Right lobe of liver (tissue), 6 donors: Measurements from ENCODE around the gene LGR5. TPM values are rescaled to one million over a fixed set of nuclear protein-coding genes. Genes with fewer than 3 reads are reported as not detected.

ENCODE experiments used
- ATAC-seq, 4 donors: fragments of 200-7000 bp; cut with Tn5 transposase; one replicate each; pipeline ENCODE4 v1.9.1; 2020; ENCODE audit warnings: mild to moderate bottlenecking in 4 of 4, moderate library complexity in 4 of 4
- DNase-seq, 3 donors: peaks; one replicate each; pipeline ENCODE4 v3.0.0-alpha.2; 2020
- H3K27ac ChIP-seq, 3 donors: fragments of 200-600 bp; one replicate each; pipeline ENCODE4 v1.8.0; 2022
- H3K27me3 ChIP-seq, 2 donors: fragments of 200-600 bp; one replicate each; pipeline ENCODE4 v1.8.0; 2022
- H3K36me3 ChIP-seq, 4 donors: fragments of 200-600 bp; sonication (generic) in 1 of 4; one replicate each; pipeline versions ENCODE4 v1.5.1 to v1.8.0; 2017 to 2022; ENCODE audit warnings: control low read depth in 1 of 4
- H3K4me1 ChIP-seq, 4 donors: fragments of 200-600 bp; sonication (generic) in 1 of 4; one replicate each; pipeline versions ENCODE4 v1.5.1 to v1.8.0; 2017 to 2022; ENCODE audit warnings: control low read depth in 1 of 4
- H3K4me3 ChIP-seq, 3 donors: fragments of 200-600 bp; one replicate each; pipeline ENCODE4 v1.8.0; 2022
- H3K9me3 ChIP-seq, 4 donors: fragments of 200-600 bp; sonication (generic) in 1 of 4; one replicate each; pipeline versions ENCODE4 v1.5.1 to v1.8.0; 2017 to 2022; ENCODE audit warnings: control low read depth in 1 of 4
- POLR2A ChIP-seq: fragments of 450-650 bp; IDR thresholded peaks from one replicate; pipeline ENCODE4 v1.6.1; 2017; ENCODE audit warnings: antibody characterized with exemption, mild to moderate bottlenecking
- WGBS: methylation state at CpG from one replicate; pipeline ENCODE4 v1.1.6; 2018; ENCODE audit warnings: low coverage, low lambda C conversion rate; ENCODE audit not compliant: insufficient coverage; ENCODE audit errors: missing lambda C conversion rate; 5-methylcytosine and 5-hydroxymethylcytosine counted together
- intact Hi-C, 2 donors: fragments of 100-400 bp; cut with DNase I; formaldehyde crosslinking; loops; one replicate each; pipeline versions ENCODE4 v1.11.2 to v1.14.1; 2022
- total RNA-seq, 6 experiments: library from RNA; depleted of rRNA in 2 of 6; stranded (reverse); fragments of >200 nt in 2 of 6; fragmentation: NEBNext Ultra II Directional in 3 of 6; extraction: Animal tissue kit (Norgen Biotek cat#: 25700) in 3 of 6; gene quantifications; one replicate each; pipeline versions ENCODE4 v1.1.0 to v1.2.4, GENCODE V29; 2016 to 2023
- TF ChIP-seq, protein P1 (sequence below), 4 donors: fragments of 200-600 bp in 3 of 4; fragments of 450-650 bp in 1 of 4; IDR thresholded peaks; one replicate each; pipeline versions ENCODE4 v1.5.1 to v1.8.0; 2016 to 2022; ENCODE audit warnings: antibody characterized with exemption in 4 of 4, mild to moderate bottlenecking in 2 of 4
- donor health status: DM: no; HTN: yes; CAD: no.
- donor health status: DM: no; HTN: no; CAD: no.
- donor health status: DM: no; HTN: no; CAD: no.
- donor health status: DM: no; HTN: yes; CAD: no.
- donor health status: DM: no; HTN: yes; CAD: no.

Gene LGR5
- total RNA-seq, 6 experiments from 2014 or later, result 0.11 to 0.31 (median 0.17) TPM

DNA sequence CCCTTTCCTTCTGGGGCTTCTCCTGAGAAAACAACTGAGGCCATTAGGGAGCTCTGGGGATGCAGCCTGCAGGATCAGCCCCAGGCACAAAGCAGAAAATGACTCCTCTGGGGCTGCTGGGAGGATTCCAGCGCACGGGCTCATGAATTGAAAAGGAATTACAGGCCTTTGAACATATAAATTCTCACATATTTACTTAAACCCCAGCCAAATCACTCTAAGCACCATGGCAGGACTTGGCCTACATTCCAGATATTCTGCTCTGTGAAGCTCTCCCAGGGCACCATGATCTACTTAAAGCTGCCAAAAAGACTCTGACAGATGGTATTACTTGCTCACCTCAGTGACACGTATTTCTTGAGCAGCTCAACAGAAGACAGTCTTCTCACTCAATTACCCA lies 136.9 kb downstream of the LGR5 start:
- WGBS, result 82% methylated on average over 3 of the region's 3 CpGs
- DNase-seq, result no peak

DNA sequence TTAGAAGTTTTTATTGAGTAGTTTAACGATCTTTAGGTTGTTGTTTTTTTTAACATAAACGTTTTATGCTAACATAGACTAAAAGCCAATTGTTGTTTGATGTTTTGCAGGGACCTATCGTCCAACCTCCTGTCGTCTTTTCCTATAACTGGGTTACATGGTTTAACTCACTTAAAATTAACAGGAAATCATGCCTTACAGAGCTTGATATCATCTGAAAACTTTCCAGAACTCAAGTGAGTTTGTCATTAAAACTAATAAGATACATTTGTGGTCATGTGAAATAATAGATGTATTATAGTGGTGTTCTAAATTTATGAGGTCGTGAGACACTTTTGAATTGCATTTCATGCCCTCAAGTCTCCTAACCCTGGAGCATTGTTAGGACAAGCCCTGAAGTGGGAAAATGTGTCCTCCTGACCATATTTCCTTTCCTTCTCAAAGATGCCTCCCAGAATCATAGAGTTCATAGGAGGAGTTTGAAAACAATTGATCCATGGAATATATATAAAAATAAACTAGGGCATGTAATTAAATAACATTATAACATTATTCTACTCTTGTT lies 139.2 kb downstream of the LGR5 start:
- ATAC-seq (no peak), DNase-seq (no peak)
- no peak overlapping the region for H3K27ac ChIP-seq
- H3K27me3 ChIP-seq, result no peaks in the 10 kb centered on the region
- intact Hi-C loops, result no loop called here
- H3K36me3 ChIP-seq, result no peaks in the 10 kb centered on the region
- H3K9me3 ChIP-seq, result no peaks in the 10 kb centered on the region
- no peak for TF ChIP-seq POLR2A
- TF ChIP-seq, protein P1, sequence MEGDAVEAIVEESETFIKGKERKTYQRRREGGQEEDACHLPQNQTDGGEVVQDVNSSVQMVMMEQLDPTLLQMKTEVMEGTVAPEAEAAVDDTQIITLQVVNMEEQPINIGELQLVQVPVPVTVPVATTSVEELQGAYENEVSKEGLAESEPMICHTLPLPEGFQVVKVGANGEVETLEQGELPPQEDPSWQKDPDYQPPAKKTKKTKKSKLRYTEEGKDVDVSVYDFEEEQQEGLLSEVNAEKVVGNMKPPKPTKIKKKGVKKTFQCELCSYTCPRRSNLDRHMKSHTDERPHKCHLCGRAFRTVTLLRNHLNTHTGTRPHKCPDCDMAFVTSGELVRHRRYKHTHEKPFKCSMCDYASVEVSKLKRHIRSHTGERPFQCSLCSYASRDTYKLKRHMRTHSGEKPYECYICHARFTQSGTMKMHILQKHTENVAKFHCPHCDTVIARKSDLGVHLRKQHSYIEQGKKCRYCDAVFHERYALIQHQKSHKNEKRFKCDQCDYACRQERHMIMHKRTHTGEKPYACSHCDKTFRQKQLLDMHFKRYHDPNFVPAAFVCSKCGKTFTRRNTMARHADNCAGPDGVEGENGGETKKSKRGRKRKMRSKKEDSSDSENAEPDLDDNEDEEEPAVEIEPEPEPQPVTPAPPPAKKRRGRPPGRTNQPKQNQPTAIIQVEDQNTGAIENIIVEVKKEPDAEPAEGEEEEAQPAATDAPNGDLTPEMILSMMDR (IDR thresholded peaks at IDR 0.05), result no peak
- no peaks in the 10 kb centered on the region for H3K4me1 ChIP-seq
- H3K4me3 ChIP-seq, result no peak overlapping the region
- 38% methylated on average over 5 of the region's 5 CpGs for WGBS

More for the DNA sequence above, 136.9 kb downstream of the LGR5 start:
- Histone ChIP-seq H3K36me3 (no peaks in the 10 kb centered on the region), H3K27me3 (no peaks in the 10 kb centered on the region), H3K9me3 (no peaks in the 10 kb centered on the region), H3K27ac (no peak overlapping the region), H3K4me1 (no peaks in the 10 kb centered on the region), H3K4me3 (no peak overlapping the region)
- no peak for ATAC-seq
- TF ChIP-seq, protein P1 (IDR thresholded peaks at IDR 0.05), result no peak
- TF ChIP-seq POLR2A, result no peak
- intact Hi-C loops, result no loop called here

DNA sequence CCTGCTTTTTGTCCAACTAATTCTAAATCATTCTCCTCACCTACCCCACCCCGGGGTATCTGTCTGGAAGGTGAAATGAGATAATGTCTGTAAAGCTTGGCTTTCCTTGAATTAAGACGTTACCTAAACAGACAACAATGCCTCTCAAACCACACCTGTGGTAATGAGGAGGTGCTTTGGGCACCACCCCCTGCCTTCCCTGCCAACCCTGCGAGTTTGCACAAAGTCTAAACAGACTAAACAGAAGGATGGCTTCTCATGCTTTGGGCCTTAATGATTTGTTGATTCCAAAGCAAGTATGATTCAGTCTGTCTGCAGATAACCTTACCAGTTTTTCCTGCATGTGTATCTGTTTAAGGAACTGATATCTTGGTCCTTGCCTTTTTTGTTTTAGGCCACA lies 141.6 kb downstream of the LGR5 start:
- no peaks in the 10 kb centered on the region for H3K36me3 ChIP-seq
- no peak overlapping the region for H3K27ac ChIP-seq
- no peaks in the 10 kb centered on the region for H3K4me1 ChIP-seq
- WGBS, result 86% methylated on average over 2 of the region's 3 CpGs
- H3K27me3 ChIP-seq, result no peaks in the 10 kb centered on the region
- DNase-seq (no peak), ATAC-seq (no peak)
- H3K9me3 ChIP-seq, result no peaks in the 10 kb centered on the region
- TF ChIP-seq, protein P1 (IDR thresholded peaks at IDR 0.05), result no peak
- TF ChIP-seq POLR2A, result no peak
- H3K4me3 ChIP-seq, result no peak overlapping the region
- intact Hi-C loops, result no loop called here

DNA sequence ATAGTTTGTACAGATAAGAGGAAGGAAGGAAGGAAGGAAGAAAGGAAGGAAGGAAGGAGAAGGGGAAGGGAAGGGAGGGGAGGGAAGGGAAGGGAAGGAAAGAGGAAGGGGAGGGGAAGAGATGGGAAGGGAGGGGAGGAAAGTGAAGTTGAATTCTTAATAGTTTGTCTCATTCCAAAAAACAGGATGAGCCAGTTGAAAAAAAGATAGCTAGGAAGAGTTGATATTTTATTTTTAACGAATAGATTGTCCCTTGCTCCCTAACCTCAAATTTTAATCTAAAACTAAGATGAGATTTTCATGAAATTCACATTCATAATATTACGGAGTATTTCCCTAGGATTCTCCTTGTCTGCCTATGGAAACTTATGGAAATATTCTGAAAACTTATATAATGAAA lies 143.3 kb downstream of the LGR5 start:
- ATAC-seq (no peak), DNase-seq (no peak)
- no peak for TF ChIP-seq POLR2A
- TF ChIP-seq, protein P1 (IDR thresholded peaks at IDR 0.05), result no peak
- no peaks in the 10 kb centered on the region for H3K27me3 ChIP-seq
- WGBS, result 70% methylated on average over 2 of the region's 2 CpGs
- no peaks in the 10 kb centered on the region for H3K4me1 ChIP-seq
- H3K27ac ChIP-seq, result no peak overlapping the region
- H3K36me3 ChIP-seq, result no peaks in the 10 kb centered on the region
- no peaks in the 10 kb centered on the region for H3K9me3 ChIP-seq
- intact Hi-C loops, result no loop called here
- no peak overlapping the region for H3K4me3 ChIP-seq

DNA sequence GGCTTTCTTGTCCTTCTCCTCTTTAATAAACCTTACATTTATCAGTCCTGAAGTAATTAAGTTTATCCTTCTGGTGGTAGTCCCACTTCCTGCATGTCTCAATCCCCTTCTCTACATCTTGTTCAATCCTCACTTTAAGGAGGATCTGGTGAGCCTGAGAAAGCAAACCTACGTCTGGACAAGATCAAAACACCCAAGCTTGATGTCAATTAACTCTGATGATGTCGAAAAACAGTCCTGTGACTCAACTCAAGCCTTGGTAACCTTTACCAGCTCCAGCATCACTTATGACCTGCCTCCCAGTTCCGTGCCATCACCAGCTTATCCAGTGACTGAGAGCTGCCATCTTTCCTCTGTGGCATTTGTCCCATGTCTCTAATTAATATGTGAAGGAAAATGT lies 144.8 kb downstream of the LGR5 start:
- peaks cover 0 to 3% (median 0%) of the 10 kb centered on the region in 4 donors for H3K9me3 ChIP-seq
- no peaks in the 10 kb centered on the region for H3K27me3 ChIP-seq
- ATAC-seq (no peak), DNase-seq (no peak)
- intact Hi-C loops, result no loop called here
- no peak overlapping the region for H3K4me3 ChIP-seq
- TF ChIP-seq, protein P1 (IDR thresholded peaks at IDR 0.05), result no peak
- TF ChIP-seq POLR2A, result no peak
- H3K4me1 ChIP-seq, result no peaks in the 10 kb centered on the region
- WGBS, result 59% methylated on average over 3 of the region's 3 CpGs
- H3K36me3 ChIP-seq, result no peaks in the 10 kb centered on the region
- no peak overlapping the region for H3K27ac ChIP-seq
